Memory B cell (primary cell): ENCODE data around the gene SLC6A8.

Source experiments
- ATAC-seq: fragments of 150-1000 bp; cut with Tn5 transposase; 2 replicates; pipeline ENCODE4 v1.10.0; 2021; ENCODE audit warnings: low read depth, mild to moderate bottlenecking, moderate library complexity
- DNase-seq, 2 donors: peaks; one replicate each; pipeline ENCODE4 v3.0.0; 2022; ENCODE audit warnings: low spot score in 2 of 2
- H3K27ac Mint-ChIP-seq: one replicate; pipeline ENCODE4 v1.8.0; 2022; ENCODE audit warnings: mild to moderate bottlenecking, moderate library complexity, mixed read lengths
- H3K27me3 Mint-ChIP-seq: one replicate; pipeline ENCODE4 v1.8.0; 2022; ENCODE audit warnings: mixed read lengths
- H3K36me3 Mint-ChIP-seq: one replicate; pipeline ENCODE4 v1.8.0; 2022; ENCODE audit warnings: mild to moderate bottlenecking, mixed read lengths
- H3K4me1 Mint-ChIP-seq: one replicate; pipeline ENCODE4 v1.8.0; 2022; ENCODE audit warnings: mixed read lengths
- H3K4me3 Mint-ChIP-seq: one replicate; pipeline ENCODE4 v1.8.0; 2022; ENCODE audit warnings: mild to moderate bottlenecking, moderate library complexity, mixed read lengths
- H3K9me3 Mint-ChIP-seq: one replicate; pipeline ENCODE4 v1.8.0; 2022; ENCODE audit warnings: mixed read lengths

The SLC6A8 gene

GRCh38 chrX:153714256-153714655 is 26.5 kb downstream of the SLC6A8 start:
- no peak for DNase-seq
- ATAC-seq: no peak
- Mint-ChIP-seq H3K27ac (no peak overlapping the region), H3K36me3 (peaks cover 17% of the 10 kb centered on the region), H3K4me1 (peaks cover 3% of the 10 kb centered on the region), H3K27me3 (no peaks in the 10 kb centered on the region), H3K9me3 (no peaks in the 10 kb centered on the region), H3K4me3 (no peak overlapping the region)

DNA sequence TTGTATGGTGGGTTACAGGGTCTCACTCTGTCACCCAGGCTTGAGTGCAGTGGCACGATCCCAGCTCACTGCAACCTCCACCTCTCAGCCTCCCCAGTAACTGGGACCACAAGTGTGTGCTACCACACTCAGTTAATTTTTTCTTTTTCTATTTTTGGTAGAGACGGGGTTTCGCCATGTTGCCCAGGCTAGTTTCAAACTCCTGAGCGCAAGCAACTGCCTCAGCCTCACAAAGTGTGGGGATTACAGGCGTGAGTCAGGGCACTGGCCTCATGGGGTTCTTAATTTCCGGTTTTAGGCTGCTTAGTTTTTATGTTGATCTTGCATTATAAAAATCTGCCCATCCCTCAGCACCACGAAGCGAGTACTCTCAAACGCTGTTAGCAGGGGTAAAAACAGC is 29.7 kb downstream of the SLC6A8 start:
- ATAC-seq (no peak), DNase-seq (no peak)
- H3K9me3 Mint-ChIP-seq: no peaks in the 10 kb centered on the region
- no peak overlapping the region for H3K4me3 Mint-ChIP-seq
- H3K27ac Mint-ChIP-seq: no peak overlapping the region
- peaks cover 8% of the 10 kb centered on the region for H3K36me3 Mint-ChIP-seq
- H3K4me1 Mint-ChIP-seq: peaks cover 5% of the 10 kb centered on the region
- no peaks in the 10 kb centered on the region for H3K27me3 Mint-ChIP-seq

DNA sequence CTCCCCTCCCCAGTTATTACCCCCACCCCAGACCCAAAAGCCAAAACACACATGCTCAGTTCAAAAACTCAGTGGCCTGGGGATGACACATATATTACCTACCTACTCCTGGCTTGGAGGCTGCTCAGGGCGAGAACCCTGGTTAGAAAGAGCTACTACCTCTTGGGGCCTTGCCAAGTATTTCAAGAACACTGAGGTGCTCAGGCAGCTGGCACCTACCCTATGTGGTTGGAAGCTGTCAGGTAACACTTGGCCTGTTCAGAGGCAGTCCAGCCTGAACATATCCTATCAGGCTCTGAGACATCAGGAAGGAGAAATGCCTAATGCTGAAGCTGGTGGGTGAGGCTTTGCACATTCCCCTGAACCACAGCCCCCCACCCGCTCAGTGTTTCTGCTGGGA is 31.5 kb downstream of the SLC6A8 start:
- Mint-ChIP-seq H3K36me3 (peaks cover 4% of the 10 kb centered on the region), H3K4me3 (no peak overlapping the region), H3K4me1 (peaks cover 5% of the 10 kb centered on the region), H3K27ac (no peak overlapping the region), H3K27me3 (no peaks in the 10 kb centered on the region), H3K9me3 (no peaks in the 10 kb centered on the region)
- ATAC-seq (no peak), DNase-seq (no peak)

DNA sequence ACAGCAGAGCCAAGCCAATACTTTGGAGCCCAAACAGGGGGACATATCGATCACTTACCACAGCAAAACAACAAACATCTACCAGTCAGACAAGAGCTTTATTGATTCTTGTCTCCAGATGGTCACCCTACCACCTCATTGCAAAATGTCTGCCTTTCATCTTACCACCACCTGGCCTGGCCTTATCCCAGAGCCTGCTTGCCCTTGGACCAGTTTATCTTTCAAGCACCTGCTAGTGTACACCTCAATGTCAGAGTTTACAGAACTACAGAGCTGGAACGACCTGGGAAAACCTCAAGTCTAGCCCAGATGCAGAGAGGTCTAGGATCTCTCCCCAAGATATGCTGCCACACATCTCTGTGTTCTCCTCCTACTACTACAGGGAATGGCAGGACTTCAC is 32.0 kb downstream of the SLC6A8 start:
- peaks cover 5% of the 10 kb centered on the region for H3K4me1 Mint-ChIP-seq
- ATAC-seq (no peak), DNase-seq (no peak)
- no peaks in the 10 kb centered on the region for H3K9me3 Mint-ChIP-seq
- H3K27ac Mint-ChIP-seq: no peak overlapping the region
- H3K4me3 Mint-ChIP-seq: no peak overlapping the region
- no peaks in the 10 kb centered on the region for H3K27me3 Mint-ChIP-seq
- peaks cover 4% of the 10 kb centered on the region for H3K36me3 Mint-ChIP-seq

DNA sequence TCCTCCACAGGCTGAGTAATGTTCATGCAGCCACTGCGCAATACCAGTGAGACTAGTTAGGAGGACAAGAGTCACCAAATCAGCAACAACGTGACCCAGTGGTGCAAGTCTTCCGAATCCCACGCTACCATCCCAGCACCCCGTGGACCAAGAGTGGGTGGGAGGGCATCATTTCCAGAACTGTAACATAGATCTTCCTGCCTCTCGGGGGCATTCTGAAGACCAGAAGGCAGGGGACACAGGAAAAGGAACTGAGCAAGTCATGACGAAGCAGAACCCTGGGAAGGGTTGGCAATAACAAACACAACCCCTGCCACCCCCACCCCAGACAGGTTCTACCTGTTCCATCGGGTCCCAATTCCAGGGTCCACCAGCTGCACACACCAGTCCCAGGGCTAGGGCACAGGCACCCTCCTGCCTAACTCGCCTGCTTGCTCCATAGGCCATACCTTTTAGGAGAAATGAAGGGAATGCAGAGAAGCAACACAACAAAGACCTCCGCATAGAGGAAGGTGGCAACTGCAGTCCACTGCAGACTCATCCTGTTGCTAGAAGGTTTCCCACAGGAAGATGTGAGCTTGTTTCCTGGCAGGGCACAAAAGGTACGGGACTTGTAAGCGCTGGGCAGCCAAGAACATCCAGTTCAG is 35.1 kb downstream of the SLC6A8 start:
- ATAC-seq (no peak), DNase-seq (no peak)
- Mint-ChIP-seq H3K27me3 (no peaks in the 10 kb centered on the region), H3K4me1 (peaks cover 8% of the 10 kb centered on the region), H3K27ac (no peak overlapping the region), H3K4me3 (peak overlapping the region; percentile 91), H3K9me3 (no peaks in the 10 kb centered on the region), H3K36me3 (peaks cover 3% of the 10 kb centered on the region)

- Mint-ChIP-seq H3K27ac (peak overlapping the region; percentile 78), H3K27me3 (no peaks in the 10 kb centered on the region), H3K9me3 (no peaks in the 10 kb centered on the region), H3K36me3 (peaks cover 3% of the 10 kb centered on the region), H3K4me1 (peaks cover 8% of the 10 kb centered on the region), H3K4me3 (peak overlapping the region; percentile 91)
- DNase-seq: peak; percentile 20 to 48
- ATAC-seq: peak; percentile 22
Observed at GRCh38 chrX:153723351-153724251, 35.9 kb downstream of the SLC6A8 start.

DNA sequence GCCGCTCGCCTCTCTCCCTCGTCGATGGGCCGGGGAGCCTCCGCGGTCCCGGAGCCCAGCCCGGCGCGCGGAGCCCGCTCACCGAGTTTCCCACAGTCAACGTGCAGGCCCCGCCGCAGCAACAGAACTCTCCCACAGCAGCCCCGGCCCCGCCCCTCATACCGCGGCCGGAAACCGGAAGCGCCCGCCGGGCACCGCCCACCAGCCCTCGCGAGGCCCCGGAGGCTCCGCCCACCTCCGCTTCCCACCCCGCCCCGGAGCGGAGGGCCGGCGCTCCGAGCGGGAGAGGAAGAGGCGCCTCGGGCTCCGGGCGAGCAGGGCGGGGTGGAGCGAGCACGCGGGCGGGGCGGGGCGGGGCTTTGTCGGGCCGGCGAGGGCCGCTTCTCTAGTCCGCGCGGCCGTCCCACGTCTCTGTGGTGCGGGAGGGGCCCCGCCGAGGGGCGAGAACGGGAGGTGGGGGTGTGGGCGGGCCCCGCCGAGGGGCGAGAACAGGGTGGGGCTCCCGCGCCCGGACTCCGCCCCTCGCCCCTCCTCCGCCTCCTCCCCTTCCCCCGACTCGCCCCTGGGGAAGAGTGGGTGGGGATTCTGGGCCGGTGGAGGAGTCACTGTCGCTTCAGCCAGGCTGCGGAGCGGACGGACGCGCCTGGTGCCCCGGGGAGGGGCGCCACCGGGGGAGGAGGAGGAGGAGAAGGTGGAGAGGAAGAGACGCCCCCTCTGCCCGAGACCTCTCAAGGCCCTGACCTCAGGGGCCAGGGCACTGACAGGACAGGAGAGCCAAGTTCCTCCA is 36.7 kb downstream of the SLC6A8 start, which contains the start of the genes ABCD1 and BCAP31:
TSS of gene ABCD1 (plus strand) at position 605 of the 787 bp plus-strand sequence. CDS start 411 bp downstream, outside the sequence.
TSS of gene BCAP31 (minus strand) at position 136 of the 787 bp plus-strand sequence. CDS start 1,143 bp downstream, outside the sequence.
- Mint-ChIP-seq H3K36me3 (no peaks in the 10 kb centered on the region), H3K27me3 (no peaks in the 10 kb centered on the region), H3K27ac (peak within 1 kb of the TSS; percentile 89), H3K9me3 (no peaks in the 10 kb centered on the region), H3K4me3 (peak within 1 kb of the TSS; percentile 91), H3K4me1 (peaks cover 5% of the 10 kb centered on the region)
- DNase-seq (peak; percentile 82 to 85), ATAC-seq (peak; percentile 65)

- peaks cover 5% of the 10 kb centered on the region for H3K4me1 Mint-ChIP-seq
- H3K27ac Mint-ChIP-seq: peak overlapping the region; percentile 89
- H3K9me3 Mint-ChIP-seq: no peaks in the 10 kb centered on the region
- peak overlapping the region; percentile 81 for H3K4me3 Mint-ChIP-seq
- ATAC-seq: no peak
- no peak for DNase-seq
- no peaks in the 10 kb centered on the region for H3K27me3 Mint-ChIP-seq
- H3K36me3 Mint-ChIP-seq: no peaks in the 10 kb centered on the region
Observed at GRCh38 chrX:153725039-153725831, 37.5 kb downstream of the SLC6A8 start.

DNA sequence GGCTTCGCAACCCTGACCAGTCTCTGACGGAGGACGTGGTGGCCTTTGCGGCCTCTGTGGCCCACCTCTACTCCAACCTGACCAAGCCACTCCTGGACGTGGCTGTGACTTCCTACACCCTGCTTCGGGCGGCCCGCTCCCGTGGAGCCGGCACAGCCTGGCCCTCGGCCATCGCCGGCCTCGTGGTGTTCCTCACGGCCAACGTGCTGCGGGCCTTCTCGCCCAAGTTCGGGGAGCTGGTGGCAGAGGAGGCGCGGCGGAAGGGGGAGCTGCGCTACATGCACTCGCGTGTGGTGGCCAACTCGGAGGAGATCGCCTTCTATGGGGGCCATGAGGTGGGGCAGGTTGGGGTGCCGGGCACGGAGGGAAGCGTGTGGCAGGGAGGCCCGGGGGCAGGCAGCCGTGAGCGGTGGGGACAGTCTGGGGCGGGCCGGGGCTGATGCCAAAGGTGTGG is 38.1 kb downstream of the SLC6A8 start:
- no peaks in the 10 kb centered on the region for H3K27me3 Mint-ChIP-seq
- H3K9me3 Mint-ChIP-seq: no peaks in the 10 kb centered on the region
- DNase-seq (no peak), ATAC-seq (no peak)
- peak overlapping the region; percentile 89 for H3K27ac Mint-ChIP-seq
- peaks cover 7% of the 10 kb centered on the region for H3K4me1 Mint-ChIP-seq
- H3K36me3 Mint-ChIP-seq: peaks cover 3% of the 10 kb centered on the region
- peak overlapping the region; percentile 79 for H3K4me3 Mint-ChIP-seq

- Mint-ChIP-seq H3K4me1 (peaks cover 7% of the 10 kb centered on the region), H3K36me3 (peaks cover 7% of the 10 kb centered on the region), H3K27me3 (no peaks in the 10 kb centered on the region), H3K27ac (peak overlapping the region; percentile 89), H3K4me3 (peak overlapping the region; percentile 79), H3K9me3 (no peaks in the 10 kb centered on the region)
- peak; percentile 68 to 71 for DNase-seq
- ATAC-seq: peak; percentile 58
Observed at GRCh38 chrX:153726286-153727122, 38.8 kb downstream of the SLC6A8 start.

DNA sequence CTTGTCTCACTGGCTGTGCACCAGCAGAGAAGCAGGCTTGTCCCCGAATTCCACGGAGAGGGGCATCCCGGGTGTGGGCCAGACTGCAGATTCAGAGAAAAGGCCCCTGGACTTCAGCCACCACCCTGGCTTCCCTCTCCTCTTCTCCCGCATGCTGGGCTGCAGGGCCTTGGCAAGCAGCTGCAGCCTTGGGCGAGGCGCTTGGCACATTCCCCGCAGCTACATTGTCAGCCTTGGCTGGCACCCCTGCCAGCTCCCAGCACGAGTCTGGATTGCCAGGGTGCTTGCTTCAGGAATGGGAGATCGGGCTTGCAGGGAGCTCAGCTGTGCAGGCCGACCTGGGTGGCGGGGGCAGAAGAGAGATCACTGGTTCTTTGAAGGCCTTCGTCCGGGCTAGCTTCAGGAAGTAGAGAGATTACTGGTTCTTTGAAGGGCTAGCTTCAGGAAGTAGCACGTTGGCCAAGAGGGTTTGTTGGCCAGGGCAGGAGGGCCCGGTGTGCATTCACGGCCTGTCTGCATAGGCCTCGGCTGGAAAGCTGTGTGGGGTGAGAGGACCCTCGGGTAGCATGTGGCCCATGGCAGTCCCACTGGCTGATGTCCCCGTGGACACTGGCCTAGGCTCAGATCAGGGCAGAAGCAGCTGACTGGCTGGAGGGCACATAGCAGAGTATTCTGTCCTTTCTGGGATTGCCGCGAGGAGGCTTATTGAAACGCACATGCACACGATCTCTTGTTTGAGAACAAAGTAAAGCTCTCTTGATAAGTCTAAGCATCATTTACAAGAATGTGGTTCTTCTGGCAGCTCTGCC is 39.6 kb downstream of the SLC6A8 start:
- Mint-ChIP-seq H3K4me3 (peak overlapping the region; percentile 79), H3K27me3 (no peaks in the 10 kb centered on the region), H3K4me1 (peaks cover 5% of the 10 kb centered on the region), H3K36me3 (peaks cover 11% of the 10 kb centered on the region), H3K27ac (peak overlapping the region; percentile 89), H3K9me3 (no peaks in the 10 kb centered on the region)
- no peak for ATAC-seq
- no peak for DNase-seq

DNA sequence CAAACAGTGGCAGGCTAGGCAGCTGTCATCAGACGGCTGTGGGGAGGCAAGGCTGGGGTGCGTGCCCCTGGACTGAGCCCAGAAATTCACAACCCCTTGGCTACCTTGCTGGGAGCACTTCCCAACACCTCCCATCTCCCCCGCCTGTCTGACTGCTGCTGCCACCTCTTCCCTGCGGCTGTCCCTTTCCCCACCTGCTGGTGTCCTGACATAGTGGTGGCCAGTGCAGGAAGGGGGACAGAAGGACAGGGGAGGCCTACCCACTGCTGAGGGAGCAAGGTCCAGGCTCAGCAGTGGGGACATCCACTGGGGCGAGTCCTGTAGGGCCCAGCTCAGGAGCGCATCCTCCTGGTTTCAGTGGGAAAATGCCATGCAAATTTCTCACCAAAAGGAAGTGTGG is 40.4 kb downstream of the SLC6A8 start:
- H3K4me3 Mint-ChIP-seq: no peak overlapping the region
- ATAC-seq (no peak), DNase-seq (no peak)
- peaks cover 11% of the 10 kb centered on the region for H3K36me3 Mint-ChIP-seq
- H3K4me1 Mint-ChIP-seq: peaks cover 5% of the 10 kb centered on the region
- H3K9me3 Mint-ChIP-seq: no peaks in the 10 kb centered on the region
- H3K27ac Mint-ChIP-seq: no peak overlapping the region
- H3K27me3 Mint-ChIP-seq: no peaks in the 10 kb centered on the region
